SW 1271 (cell line): ENCODE data around the gene S1PR3.
A peak's percentile ranks its signal among the peaks of the same experiment; 100 is the strongest.

Experiments
- DNase-seq, 2 experiments: peaks; one replicate each; lab custom pipeline; 2025; lab: John Stamatoyannopoulos, UW

Gene S1PR3

DNA sequence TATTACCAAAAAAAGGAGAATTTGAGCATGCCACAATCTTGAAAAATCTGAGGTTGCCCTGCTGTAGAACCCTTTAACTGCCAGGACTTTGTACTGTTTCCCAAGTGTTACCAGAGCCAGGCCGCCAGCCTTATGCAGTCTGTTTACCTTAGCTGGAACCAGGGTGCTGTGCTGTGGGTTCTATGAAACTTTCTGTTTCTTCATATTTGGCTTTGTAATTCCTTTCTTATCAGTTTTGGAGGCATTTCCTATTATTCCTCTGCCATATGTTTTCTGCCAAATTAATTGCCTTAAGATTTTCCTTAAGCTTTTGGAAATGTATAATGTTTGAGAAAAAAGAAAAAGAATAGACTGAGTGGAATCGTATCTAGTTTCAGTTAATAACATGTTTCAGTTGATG, 2.1 kb downstream of the S1PR3 start:
- no peak for DNase-seq

DNA sequence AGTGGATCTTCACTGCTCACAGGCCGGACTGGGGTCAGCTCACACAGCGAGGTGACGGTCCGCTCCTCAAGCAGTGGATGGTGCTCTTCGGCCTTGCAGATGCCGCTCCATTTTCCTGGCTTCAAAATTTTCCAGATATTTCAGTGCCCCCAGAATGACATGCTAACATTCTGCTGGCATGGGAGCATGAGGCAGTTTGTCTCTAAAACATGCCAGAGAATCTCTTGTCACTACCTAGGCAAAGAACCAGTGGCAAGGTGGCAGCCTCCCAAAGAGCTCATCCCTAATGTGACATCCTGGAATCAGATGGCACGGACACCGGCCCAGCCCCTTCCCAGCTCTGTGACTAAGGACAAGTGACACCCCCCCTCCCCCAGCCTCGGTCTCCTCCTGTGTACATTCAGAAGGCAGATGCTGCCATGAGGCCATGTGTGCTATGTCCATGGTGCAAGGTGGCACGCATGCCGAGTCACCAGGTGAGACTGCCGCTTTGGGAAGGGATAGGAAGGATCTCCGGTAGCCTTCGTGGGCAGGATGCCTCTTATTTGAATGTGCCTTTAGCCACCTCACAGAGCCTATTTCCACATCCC, 2.7 kb downstream of the S1PR3 start:
- DNase-seq: no peak

DNA sequence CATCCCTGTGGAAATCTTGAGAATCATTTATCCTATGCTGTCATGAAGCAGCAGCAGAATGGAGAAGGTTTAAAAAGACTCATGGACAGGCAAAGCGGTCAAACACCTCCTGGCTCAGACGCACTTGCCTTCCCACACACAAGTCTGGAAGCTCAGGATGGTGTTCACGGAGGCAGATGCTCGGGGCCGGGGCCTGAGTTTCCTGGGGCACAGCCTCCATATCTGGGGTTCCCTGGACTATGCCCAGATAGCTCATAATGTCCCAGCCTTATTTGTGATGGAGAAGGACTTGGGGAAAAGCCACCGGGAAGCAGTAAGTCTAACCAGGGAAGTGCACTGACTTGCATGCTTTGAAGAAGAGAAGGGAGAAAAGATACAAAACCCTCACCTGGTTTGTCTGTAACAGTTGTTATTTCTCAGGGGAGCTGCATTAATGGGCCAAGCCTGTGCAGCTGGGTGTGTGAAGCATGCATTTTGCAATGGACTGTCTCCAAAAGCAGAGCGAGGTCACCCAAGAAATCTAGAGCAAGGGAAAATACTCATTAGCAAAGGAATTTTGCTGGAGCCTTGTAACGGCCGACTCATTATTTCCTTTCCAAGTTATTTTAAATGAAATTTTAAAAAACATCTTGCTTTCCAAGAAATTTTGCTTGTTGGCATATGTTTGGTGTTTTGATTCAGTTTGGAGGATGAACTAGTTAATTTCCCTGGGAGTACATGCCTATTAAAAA, 3.4 kb downstream of the S1PR3 start:
- no peak for DNase-seq

DNA sequence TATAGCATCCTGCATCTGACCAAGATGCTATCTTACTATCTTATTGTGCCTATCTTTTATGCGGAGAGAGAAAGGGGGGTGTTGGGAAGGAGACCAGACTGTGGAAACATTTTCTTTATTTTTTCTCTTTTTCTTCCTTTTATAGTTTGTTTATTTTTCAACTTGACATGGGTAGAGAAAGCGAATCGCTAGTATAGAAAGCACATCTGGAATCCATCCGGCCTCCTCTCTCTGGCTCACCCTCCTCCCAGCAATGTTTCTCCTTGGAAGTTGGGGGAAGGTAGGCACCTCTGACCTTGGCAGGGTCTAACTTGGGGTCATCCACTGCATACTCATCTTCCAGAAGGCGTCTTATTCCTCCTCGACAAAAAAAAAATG, 3.9 kb downstream of the S1PR3 start:
- DNase-seq: no peak

DNA sequence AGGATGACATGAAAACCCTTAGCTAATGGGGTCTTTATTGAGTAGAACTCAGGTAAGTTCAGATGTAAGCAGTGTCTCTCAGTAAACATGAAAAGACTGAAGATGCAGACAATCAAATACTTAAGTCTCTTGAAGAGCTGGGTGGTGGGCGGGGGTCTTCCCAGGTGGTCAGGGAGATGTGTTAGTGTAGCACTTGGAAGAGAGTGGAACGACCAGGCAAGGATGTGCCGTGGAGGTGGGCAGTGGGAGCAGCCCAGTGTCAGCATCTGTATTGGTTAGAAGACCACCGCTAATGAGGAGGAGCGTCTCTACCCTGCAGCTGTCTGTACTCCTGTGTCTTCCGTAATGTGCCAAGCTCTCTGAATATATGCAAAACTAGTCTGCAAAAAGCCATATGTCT, 4.4 kb downstream of the S1PR3 start:
- no peak for DNase-seq

DNA sequence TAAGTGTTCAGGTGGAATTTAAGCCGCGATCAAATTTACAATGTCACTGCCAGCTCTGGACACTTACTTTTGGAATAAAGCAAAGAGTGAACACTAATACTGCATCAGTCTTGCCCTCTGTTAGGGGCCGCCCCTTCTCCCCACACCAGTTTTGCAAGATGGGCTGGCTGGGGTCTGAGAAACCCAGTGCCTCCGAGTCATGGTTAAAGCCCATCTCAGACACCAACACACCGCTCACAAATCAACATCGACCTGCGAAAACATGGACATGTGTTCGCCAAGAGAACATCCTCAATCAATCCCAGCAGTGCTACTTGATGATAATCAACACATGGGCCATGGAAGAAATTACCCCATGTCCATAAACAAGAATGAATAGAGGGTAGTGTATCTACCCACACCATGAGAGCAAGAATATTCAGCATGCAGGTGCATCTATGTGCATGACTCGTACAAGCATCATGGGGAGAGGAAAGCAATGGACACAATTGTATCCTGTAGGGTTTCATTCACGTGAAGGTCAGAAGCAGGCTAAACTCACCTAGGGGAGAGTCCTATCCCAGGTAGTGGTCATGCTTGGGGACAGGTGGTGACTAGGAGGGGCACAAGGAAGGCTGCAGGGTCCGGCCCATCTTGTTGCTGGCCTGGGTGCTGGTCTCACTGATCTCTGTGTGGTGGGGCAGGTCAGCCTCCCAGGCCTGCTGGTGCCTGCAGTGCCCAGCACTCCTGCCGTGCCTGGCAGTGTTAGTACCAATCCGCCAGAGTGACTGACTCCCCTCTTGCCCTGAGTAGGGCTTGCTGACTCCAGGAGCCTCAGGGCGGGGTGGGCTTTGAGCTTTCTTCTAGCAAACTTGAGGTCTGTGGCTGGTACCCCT, 5.0 kb downstream of the S1PR3 start:
- DNase-seq: no peak

DNA sequence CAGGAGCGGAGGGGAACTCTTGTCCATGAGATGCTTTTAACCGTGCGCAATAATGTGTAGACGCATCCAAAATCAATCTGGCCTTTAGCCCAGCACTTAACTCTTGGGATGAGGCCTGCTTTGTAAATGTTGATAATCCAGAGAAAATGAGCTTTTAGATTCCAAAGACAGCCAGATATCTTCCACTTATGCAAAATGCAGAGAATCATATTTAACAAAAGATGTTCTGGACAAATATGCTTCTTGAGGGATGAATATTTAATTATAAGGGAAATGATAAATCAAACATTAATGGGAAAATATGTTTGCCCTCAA, 5.6 kb downstream of the S1PR3 start:
- no peak for DNase-seq

DNA sequence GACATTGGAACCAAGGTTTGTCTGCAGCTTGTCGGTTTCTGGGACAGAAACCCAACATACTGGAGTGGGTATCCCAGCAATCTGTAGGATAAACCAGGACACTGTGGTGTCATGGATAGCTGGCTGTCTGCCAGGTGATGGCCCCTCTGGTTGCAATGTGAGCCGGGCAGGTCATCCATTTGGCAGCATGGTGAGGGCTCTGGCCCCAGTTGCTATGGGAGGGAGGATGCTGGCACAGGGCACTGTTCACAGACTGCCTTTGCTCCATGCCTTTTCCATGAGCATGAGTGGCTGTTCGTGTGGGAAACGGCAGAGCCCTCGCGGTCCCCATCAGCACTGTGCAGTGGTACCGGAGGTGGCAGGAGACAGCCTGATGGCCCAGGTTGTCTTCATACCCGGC, 6.4 kb downstream of the S1PR3 start:
- DNase-seq: no peak

DNA sequence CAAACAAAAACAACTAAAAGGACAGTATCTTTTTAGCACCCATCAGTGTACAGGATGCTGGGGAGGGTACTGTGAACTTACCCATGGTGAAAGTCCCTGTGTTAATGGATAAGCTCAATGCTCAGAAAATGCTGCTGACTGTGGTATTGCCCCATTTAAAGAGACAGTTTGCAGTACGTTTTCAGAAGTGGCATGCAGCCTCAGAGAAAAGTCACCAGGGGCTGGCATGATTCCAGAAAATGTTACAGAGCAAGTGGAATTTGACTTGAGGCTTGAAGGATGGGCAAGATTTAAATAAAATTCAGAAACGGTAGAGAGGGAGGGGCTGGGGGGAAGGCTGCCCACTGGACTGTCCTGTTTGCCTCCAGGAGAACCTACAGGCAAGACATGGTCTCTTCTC, 7.2 kb downstream of the S1PR3 start:
- no peak for DNase-seq

DNA sequence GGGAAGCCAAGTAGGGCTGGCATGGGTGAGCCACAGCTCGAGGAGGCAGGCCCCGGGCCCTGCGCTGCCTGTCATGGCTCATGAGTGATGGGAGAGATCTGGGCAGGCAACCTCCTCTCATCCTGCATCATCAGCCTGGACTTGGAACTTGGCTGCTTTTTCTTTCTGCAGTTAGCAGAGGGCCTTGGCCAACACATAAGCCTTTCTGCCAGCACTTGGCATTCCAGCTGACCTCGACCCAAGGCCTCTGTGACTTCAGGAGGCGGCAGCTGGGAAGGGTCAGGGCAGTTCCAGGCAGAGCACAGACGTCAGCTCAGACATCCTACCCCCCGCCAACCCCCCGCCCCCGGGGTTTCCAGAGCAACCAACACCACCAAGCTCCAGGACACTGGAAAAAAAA, 7.6 kb downstream of the S1PR3 start:
- no peak for DNase-seq

DNA sequence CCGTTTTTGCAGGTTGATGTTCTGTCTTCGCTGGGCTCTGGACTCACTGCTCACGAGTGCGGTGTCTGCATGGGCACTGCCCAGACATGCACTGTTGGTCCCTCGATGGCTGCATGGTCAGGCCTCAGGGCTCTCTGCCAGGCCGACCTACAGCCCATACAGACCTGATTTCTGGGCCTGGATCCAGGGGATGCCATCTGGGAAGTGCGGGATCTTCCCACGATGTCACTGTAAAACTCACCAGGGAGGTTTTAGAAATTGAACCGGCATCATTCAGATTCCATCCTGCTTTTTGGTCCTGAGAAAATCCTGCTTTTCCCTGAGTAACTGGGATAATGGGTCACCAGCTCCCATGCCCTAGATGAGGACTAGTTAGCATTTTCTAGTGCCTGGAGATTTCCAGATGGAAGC, 9.1 kb downstream of the S1PR3 start:
- DNase-seq: no peak

DNA sequence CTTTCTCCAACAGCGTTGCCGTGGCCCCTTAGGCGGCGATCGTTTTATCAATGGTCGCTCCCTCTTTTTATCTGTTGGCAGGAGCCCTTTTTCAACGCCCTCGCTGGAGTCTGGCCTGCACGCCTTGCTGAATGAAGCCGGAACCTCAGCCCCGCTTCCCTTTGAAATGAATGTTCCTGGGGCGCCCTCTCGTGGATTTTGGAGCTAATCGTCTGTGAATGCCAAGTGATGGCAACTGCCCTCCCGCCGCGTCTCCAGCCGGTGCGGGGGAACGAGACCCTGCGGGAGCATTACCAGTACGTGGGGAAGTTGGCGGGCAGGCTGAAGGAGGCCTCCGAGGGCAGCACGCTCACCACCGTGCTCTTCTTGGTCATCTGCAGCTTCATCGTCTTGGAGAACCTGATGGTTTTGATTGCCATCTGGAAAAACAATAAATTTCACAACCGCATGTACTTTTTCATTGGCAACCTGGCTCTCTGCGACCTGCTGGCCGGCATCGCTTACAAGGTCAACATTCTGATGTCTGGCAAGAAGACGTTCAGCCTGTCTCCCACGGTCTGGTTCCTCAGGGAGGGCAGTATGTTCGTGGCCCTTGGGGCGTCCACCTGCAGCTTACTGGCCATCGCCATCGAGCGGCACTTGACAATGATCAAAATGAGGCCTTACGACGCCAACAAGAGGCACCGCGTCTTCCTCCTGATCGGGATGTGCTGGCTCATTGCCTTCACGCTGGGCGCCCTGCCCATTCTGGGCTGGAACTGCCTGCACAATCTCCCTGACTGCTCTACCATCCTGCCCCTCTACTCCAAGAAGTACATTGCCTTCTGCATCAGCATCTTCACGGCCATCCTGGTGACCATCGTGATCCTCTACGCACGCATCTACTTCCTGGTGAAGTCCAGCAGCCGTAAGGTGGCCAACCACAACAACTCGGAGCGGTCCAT, 10.0 kb downstream of the S1PR3 start:
- peak; percentile 8 to 43 for DNase-seq

DNA sequence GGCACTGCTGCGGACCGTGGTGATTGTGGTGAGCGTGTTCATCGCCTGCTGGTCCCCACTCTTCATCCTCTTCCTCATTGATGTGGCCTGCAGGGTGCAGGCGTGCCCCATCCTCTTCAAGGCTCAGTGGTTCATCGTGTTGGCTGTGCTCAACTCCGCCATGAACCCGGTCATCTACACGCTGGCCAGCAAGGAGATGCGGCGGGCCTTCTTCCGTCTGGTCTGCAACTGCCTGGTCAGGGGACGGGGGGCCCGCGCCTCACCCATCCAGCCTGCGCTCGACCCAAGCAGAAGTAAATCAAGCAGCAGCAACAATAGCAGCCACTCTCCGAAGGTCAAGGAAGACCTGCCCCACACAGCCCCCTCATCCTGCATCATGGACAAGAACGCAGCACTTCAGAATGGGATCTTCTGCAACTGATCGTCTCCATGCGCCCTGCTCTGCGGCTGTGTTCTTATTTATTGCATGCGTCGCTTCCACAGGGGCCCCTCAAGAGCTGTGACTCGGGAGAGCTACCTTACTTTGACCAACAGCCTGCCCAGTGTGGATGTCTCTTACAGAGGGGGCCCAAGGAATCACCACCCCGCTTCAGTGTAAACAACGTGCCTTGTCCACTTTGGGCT, 10.8 kb downstream of the S1PR3 start:
- no peak for DNase-seq

DNA sequence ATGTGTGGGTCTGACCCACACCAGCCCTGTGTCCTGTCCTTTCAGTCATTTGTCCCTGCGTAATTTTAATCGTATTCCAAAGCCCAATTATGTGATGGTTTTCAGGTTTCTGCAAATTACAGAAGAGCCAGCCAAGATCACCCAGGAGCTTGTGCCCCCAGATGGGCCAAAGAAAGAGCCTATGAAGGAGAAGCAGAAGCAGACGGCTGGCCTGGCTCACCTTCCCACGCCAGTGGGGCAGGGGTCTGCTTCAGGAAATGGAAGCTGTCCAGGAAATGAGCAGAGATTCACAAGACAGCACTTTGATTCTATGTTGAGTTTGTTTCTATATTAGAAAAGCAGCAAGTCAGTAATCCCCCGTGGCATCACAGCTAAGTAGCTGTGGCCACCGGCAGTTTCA, 11.7 kb downstream of the S1PR3 start:
- DNase-seq: no peak

DNA sequence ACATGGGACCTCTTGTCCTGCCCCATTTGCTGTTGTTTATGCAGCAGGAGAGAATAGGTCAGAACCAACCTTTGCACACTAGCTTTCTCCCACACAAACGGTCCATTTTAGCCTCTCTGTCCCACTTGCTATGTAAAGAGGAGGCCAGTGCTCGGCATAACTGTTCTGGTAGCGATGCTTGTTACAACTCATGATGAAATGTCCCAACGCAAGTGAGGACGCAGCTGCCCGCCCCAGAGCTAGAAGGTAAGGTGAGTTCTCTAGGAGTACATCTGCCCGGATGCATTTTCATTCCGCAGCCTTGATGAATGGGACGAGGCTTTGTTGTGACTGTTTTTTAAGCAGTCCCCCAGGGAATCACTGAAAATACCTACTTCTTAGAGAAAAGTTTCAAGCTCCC, 14.1 kb downstream of the S1PR3 start:
- DNase-seq: no peak

DNA sequence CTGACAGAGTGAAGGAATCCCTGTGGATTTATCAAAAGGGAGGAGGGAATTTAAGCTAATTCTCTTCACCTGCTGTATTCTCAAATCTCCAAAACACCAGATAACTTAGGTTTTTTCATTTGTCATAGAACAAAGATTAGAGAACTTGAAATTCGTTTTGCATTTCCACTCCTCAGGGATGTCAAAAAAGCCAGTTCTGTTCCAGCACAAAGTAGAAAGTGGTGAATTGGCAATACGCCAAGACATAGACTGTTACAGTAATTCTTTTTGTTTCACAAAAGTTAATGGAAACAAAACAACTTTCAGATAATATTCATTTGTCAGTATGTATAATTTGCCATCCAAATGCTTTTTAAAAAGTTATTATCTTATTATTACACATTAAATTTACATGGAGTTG, 15.0 kb downstream of the S1PR3 start:
- no peak for DNase-seq

DNA sequence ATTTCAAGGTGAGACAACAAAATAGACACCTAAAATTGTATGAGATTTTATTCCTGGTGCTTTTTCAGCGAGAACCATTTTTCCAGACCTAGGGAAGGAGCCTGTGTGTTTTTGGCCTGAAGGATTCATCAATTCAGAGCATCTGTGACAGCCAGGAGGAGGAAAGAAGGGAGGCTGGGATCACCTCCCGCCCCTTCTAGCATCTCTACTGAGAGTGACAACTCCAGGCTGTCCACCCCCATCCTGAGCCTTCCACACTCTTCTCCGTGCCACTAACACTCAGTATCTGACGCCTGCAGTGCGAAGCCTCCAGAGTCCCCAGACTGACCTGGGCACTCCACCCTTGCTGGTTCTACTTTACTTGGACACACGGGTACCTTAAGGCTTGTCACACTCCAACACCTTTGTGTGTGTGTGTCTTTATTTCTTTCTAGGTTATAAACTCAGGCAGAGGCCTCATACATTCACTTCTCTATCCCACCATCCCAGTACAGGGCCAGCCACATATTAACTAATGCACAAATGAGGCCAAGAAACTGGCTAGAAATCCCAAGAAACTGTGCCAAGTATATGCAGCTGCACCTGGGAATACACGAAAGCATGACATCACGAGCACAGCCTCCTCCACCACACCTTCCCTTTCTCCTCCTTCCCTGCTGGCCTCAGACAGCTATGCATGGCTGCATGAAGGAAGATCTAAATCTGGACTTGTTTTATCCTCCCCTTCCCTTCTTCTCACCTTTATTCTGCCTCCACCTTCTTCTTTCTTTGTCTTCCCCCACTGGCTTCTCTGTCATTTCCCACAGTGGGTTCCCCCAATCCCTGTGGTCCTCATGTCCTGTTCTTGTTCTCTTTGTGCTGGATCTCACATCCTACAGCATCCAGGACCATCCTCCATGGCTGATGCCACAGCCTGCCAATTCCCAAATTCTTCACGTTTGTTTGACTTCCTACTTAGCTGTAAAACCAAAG, 16.0 kb downstream of the S1PR3 start:
- no peak for DNase-seq

DNA sequence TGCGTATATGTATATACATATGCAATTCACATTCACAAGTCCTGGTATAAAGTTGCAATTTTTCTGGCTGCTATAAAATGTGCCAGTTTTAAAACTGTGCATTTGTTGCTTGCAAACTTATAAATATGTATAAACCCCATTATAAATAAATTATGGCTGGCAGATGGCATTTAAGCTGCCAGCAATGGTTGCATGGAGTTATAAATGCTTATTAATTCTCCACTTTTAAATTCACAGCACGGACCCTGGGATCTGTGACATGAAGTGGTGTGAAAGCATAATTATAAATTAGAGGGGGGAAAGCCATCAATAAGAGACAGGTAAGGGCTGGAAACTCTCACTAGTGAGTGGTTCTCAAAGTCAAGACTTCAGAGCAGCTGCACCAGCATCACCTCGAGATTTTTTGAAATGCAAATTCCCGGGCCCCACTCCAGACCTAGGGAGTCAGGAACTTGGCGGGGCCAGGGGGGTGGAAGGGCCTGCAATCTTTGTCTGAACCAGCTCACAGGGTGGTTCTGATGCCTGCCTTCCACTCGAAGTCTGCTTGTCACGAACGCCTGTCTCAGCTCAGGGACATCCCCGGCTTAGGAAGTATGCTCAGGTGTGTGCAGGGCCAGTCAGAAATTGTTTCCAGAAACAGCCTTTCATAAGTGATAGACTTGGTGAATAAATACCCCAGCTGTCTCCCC, 16.9 kb downstream of the S1PR3 start:
- no peak for DNase-seq

DNA sequence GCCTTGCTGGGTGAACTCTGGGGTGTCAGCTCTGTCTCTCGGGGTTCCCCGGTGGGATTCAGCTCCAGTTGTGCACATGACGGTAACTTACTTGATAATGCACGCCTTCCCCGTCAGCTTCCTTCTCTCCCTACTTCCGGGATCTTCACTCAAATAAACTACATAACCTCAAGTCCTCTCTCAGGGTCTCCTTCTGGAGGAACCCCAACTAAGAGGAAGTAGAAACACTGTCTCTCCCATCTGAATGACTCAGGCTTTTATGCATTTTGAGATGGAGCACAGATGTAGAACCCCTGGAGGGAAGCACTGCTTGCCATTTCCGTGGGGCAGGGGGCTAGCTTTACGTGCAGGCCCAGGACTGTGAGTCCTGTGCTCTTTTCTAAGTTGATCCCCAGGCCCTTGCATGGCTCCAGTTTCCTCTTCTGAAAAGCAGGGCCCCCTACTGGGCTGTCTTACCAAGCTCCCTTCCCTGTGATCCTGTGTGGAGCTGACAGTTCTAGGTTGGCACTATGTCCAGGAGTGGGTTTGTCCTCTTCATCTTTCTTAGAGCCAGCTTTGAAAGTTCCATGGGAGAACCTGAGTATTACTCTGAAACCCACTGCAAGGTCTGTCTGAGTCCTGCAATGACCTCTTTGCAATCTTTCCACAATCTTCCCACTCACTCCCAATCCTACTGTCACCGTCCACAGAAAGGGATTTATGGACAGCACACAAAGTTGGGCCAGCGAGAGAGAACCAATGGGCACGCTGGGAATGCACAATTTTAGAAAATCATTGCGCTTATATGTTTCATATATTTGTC, 17.7 kb downstream of the S1PR3 start:
- no peak for DNase-seq
